K562 (cell line): Measurements from ENCODE around the gene ADRB1. TPM values are rescaled to one million over a fixed set of nuclear protein-coding genes. Genes with fewer than 3 reads are reported as not detected.

Experiments
- ATAC-seq: fragments of 200-7000 bp; cut with Tn5 transposase; 3 replicates; pipeline ENCODE4 v1.9.1; 2020; ENCODE audit warnings: moderate library complexity
- BruUV-seq: library from RNA; stranded (reverse); fragments of 400-500 nt; replicated peaks from 2 replicates; lab custom pipeline; 2021; lab: Mats Ljungman, UMichigan
- CTCF ChIA-PET: fragments of 300-600 bp; formaldehyde crosslinking; extraction: SDS; loops from one replicate; lab custom pipeline; 2021; ENCODE audit warnings: low intra/inter-chr PET ratio; lab: Yijun Ruan, JAX
- POLR2A ChIA-PET: fragments of 300-600, 350-650 bp; sonication (Branson Sonifier 250); formaldehyde crosslinking; extraction: SDS; loops from one replicate; lab custom pipeline; 2021; ENCODE audit warnings: antibody characterized with exemption, inconsistent platforms; lab: Yijun Ruan, JAX
- DNase-seq, 4 experiments: peaks; one replicate each; pipeline versions ENCODE4 v3.0.0 to v3.0.0-alpha.2; 2011 to 2018; ENCODE audit warnings: low spot score in 3 of 4, mixed read lengths in 3 of 4; ENCODE audit errors: extremely low read depth in 1 of 4
- FAIRE-seq: peaks from 2 replicates; lab custom pipeline; 2011; peaks lifted over from hg19 to GRCh38; lab: Jason Lieb, UNC
- H2AFZ ChIP-seq: 2 replicates; pipeline ENCODE4 v1.6.0; 2011; ENCODE audit warnings: low read depth, low read length, control low read depth, inconsistent platforms
- H3K27ac ChIP-seq: fragments of 200-600 bp; 3 replicates; pipeline ENCODE4 v1.8.0; 2011; ENCODE audit warnings: low read depth, mild to moderate bottlenecking, control low read depth, inconsistent platforms, low read length, moderate library complexity, mixed read lengths; ENCODE audit errors: extremely low read depth
- H3K27me3 ChIP-seq, 2 experiments: fragments of 300-600 bp in 1 of 2; 2 replicates in 1 of 2; 3 replicates in 1 of 2; pipeline versions ENCODE4 v1.6.0 to v1.8.0; 2011; ENCODE audit warnings: inconsistent platforms in 2 of 2, low read length in 2 of 2, mild to moderate bottlenecking in 1 of 2, mixed read lengths in 1 of 2, moderate library complexity in 1 of 2; ENCODE audit not compliant: control insufficient read depth in 2 of 2, insufficient read depth in 2 of 2
- H3K36me3 ChIP-seq: fragments of 300-600 bp; 3 replicates; pipeline ENCODE4 v1.8.0; 2011; ENCODE audit warnings: mild to moderate bottlenecking, low read length, inconsistent platforms; ENCODE audit not compliant: control insufficient read depth, insufficient read depth
- H3K4me1 ChIP-seq, 2 experiments: fragments of 200-600 bp in 1 of 2; replicated peaks in 1 of 2; 2 replicates in 1 of 2; 3 replicates in 1 of 2; pipeline versions ENCODE4 v1.5.1 to v1.8.0; 2011; ENCODE audit warnings: inconsistent platforms in 2 of 2, low read length in 2 of 2, mild to moderate bottlenecking in 1 of 2, mixed read lengths in 1 of 2, moderate library complexity in 1 of 2; ENCODE audit not compliant: control insufficient read depth in 2 of 2, insufficient read depth in 2 of 2
- H3K4me2 ChIP-seq: 2 replicates; pipeline ENCODE4 v1.6.1; 2011; ENCODE audit warnings: low read length, control low read depth, inconsistent platforms, mixed read lengths; ENCODE audit not compliant: insufficient read depth
- H3K4me3 ChIP-seq: fragments of 200-600 bp; sonication (generic), shearing (Covaris generic); 2 replicates; pipeline ENCODE4 v1.5.1; 2016; ENCODE audit warnings: control low read depth, inconsistent platforms
- H3K79me2 ChIP-seq: fragments of 200-600 bp; 3 replicates; pipeline ENCODE4 v1.8.0; 2011; ENCODE audit warnings: low read length, inconsistent platforms; ENCODE audit not compliant: control insufficient read depth, insufficient read depth
- H3K9ac ChIP-seq, 2 experiments: 2 replicates each; pipeline versions ENCODE4 v1.6.0 to v1.6.1; 2011; ENCODE audit warnings: low read depth in 2 of 2, low read length in 2 of 2, control low read depth in 1 of 2, inconsistent platforms in 1 of 2, mild to moderate bottlenecking in 1 of 2, mixed read lengths in 1 of 2; ENCODE audit not compliant: insufficient read depth in 1 of 2
- H3K9me1 ChIP-seq: one replicate; pipeline ENCODE4 v1.6.0; 2011; ENCODE audit warnings: inconsistent platforms, mild to moderate bottlenecking, low read length, moderate library complexity; ENCODE audit not compliant: control insufficient read depth, insufficient read depth
- H3K9me3 ChIP-seq: replicated peaks from 2 replicates; pipeline ENCODE4 v1.5.1; 2011; ENCODE audit warnings: low read depth, low read length, inconsistent platforms; ENCODE audit not compliant: control insufficient read depth, insufficient read depth
- H4K20me1 ChIP-seq: replicated peaks from 2 replicates; pipeline ENCODE4 v1.6.1; 2011; ENCODE audit warnings: low read length, inconsistent platforms, mixed read lengths; ENCODE audit not compliant: control insufficient read depth, insufficient read depth
- MEIS2 ChIP-seq: fragments of 450-650 bp; IDR thresholded peaks from 2 replicates; pipeline ENCODE4 v1.6.1; 2014; ENCODE audit warnings: mild to moderate bottlenecking; ENCODE audit not compliant: partially characterized antibody
- NFE2 ChIP-seq: IDR thresholded peaks from 2 replicates; pipeline ENCODE4 v1.6.1; 2014; ENCODE audit warnings: antibody characterized with exemption, low read depth
- SAFB2 ChIP-seq: fragments of 200-400 bp; formaldehyde crosslinking; IDR thresholded peaks from 2 replicates; pipeline ENCODE4 v1.6.1; 2018; ENCODE audit warnings: borderline replicate concordance, low read length, low read depth, moderate library complexity; ENCODE audit not compliant: severe bottlenecking
- SAP30 ChIP-seq: fragments of 200-600 bp; sonication (generic); IDR thresholded peaks from 2 replicates; pipeline ENCODE4 v1.6.1; 2012; ENCODE audit warnings: borderline replicate concordance, low read depth, mild to moderate bottlenecking, moderate library complexity, low read length, control low read depth, inconsistent platforms; ENCODE audit not compliant: insufficient read depth, poor library complexity, severe bottlenecking
- SNRNP70 ChIP-seq: fragments of 200-400 bp; formaldehyde crosslinking; optimal IDR thresholded peaks from 2 replicates; pipeline ENCODE3; 2017; ENCODE audit warnings: low read depth, low read length
- TAL1 ChIP-seq: fragments of 450-650 bp; IDR thresholded peaks from 2 replicates; pipeline ENCODE4 v1.6.1; 2016; ENCODE audit warnings: mild to moderate bottlenecking
- WGBS: fragments of 100-300 bp; shearing (Covaris generic); methylation state at CpG from one replicate; pipeline ENCODE4 v1.1.6; 2016; ENCODE audit warnings: low coverage, mixed read lengths; ENCODE audit not compliant: insufficient coverage; ENCODE audit errors: missing lambda C conversion rate; 5-methylcytosine and 5-hydroxymethylcytosine counted together
- in situ Hi-C: fragments of 300-500 bp; cut with MboI; formaldehyde crosslinking; loops from 4 replicates; pipeline ENCODE4 v1.15.0; 2018; ENCODE audit warnings: inconsistent platforms, mixed read lengths
- intact Hi-C: fragments of 100-400 bp; cut with micrococcal nuclease; formaldehyde crosslinking; loops from 2 replicates; pipeline ENCODE4 v1.14.2; 2022
- polyA plus RNA-seq, 8 experiments: library from polyadenylated mRNA; depleted of rRNA in 4 of 8; stranded (reverse) in 5 of 8; unstranded in 3 of 8; fragments of >200 nt; fragmentation: Nextera tagmentation in 2 of 8; fragmentation: Illumina TruSeq in 1 of 8; extraction: Ambion mirVana in 2 of 8; extraction: Trizol in 1 of 8; gene quantifications; 2 replicates each; pipeline versions ENCODE4 v1.2.1 to v1.2.3, GENCODE V29; 2011 to 2014; ENCODE audit warnings: inconsistent platforms in 1 of 8, missing spikeins in 1 of 8
- total RNA-seq, 7 experiments: library from RNA; depleted of rRNA in 6 of 7; stranded (reverse); fragments of >200 nt in 6 of 7; fragmentation: Illumina TruSeq in 2 of 7; extraction: Trizol in 2 of 7; gene quantifications; 2 replicates each; pipeline versions ENCODE4 v1.2.1 to v1.2.3, GENCODE V29; 2011 to 2021; ENCODE audit warnings: low replicate concordance in 1 of 7

ADRB1 gene
- total and polyA plus RNA-seq, 9 of the 15 experiments (the other 6 are each of a cell fraction or from before 2014, with no cell fraction given), result 0.07 to 0.11 (median 0.09) TPM; not detected in 6

- H3K9ac ChIP-seq, result no peak overlapping the region
- H2AFZ ChIP-seq, result no peak overlapping the region
- no peak overlapping the region for H3K4me2 ChIP-seq
- H3K27me3 ChIP-seq, result peaks cover 0 to 6% of the 10 kb centered on the region in 2 experiments; a peak in 2 of 5 replicates
- peak; percentile 25; the same call in 1 of the 2 replicates for TF ChIP-seq NFE2
- TF ChIP-seq MEIS2, result no peak
- TF ChIP-seq SAFB2, result no peak
- TF ChIP-seq SNRNP70, result no peak
- TF ChIP-seq SAP30, result no peak
- in situ Hi-C loops (no loop called here), intact Hi-C loops (no loop called here)
- ATAC-seq, result peak; percentile 72
- CTCF ChIA-PET, result no interaction called here
- BruUV-seq, result no TSS peak
- no peak for FAIRE-seq
- DNase-seq, result no peak
- no peaks in the 10 kb centered on the region for H3K9me1 ChIP-seq
- H3K79me2 ChIP-seq, result no peaks in the 10 kb centered on the region
- 10% methylated on average over 9 of the region's 9 CpGs for WGBS
- H3K4me1 ChIP-seq, result peaks cover 0 to 1% of the 10 kb centered on the region in 2 experiments; a peak in 1 of 5 replicates
- no peak overlapping the region for H3K4me3 ChIP-seq
- no peaks in the 10 kb centered on the region for H4K20me1 ChIP-seq
- H3K36me3 ChIP-seq, result no peaks in the 10 kb centered on the region
- H3K27ac ChIP-seq, result no peak overlapping the region
- POLR2A ChIA-PET, result no interaction called here
- no peaks in the 10 kb centered on the region for H3K9me3 ChIP-seq
Measured at GRCh38 chr10:114077815-114078219, 34.2 kb downstream of the ADRB1 start.

- no peak overlapping the region for H3K27ac ChIP-seq
- ChIA-PET POLR2A (no interaction called here), CTCF (no interaction called here)
- no peaks in the 10 kb centered on the region for H3K79me2 ChIP-seq
- intact Hi-C loops, result no loop called here
- no peak for DNase-seq
- BruUV-seq, result no TSS peak
- H3K9me3 ChIP-seq, result no peaks in the 10 kb centered on the region
- H2AFZ ChIP-seq, result no peak overlapping the region
- 0% methylated on average over 6 of the region's 6 CpGs for WGBS
- FAIRE-seq, result no peak
- H3K9me1 ChIP-seq, result no peaks in the 10 kb centered on the region
- H3K9ac ChIP-seq, result no peak overlapping the region
- H3K4me3 ChIP-seq, result no peak overlapping the region
- peaks cover 0 to 4% of the 10 kb centered on the region in 2 experiments; a peak in 1 of 5 replicates for H3K4me1 ChIP-seq
- H4K20me1 ChIP-seq, result no peaks in the 10 kb centered on the region
- H3K27me3 ChIP-seq, result peaks cover 0 to 6% of the 10 kb centered on the region in 2 experiments; a peak in 2 of 5 replicates
- in situ Hi-C loops, result no loop called here
- H3K36me3 ChIP-seq, result no peaks in the 10 kb centered on the region
- TF ChIP-seq TAL1, result no peak
- no peak for ATAC-seq
- no peak overlapping the region for H3K4me2 ChIP-seq
Measured at GRCh38 chr10:114078346-114078745, 34.7 kb downstream of the ADRB1 start.
